ENCODE results near the gene KIF6. TPM values are rescaled to one million over a fixed set of nuclear protein-coding genes. Genes with fewer than 3 reads are reported as not detected.

Gene KIF6
- total and polyA plus RNA-seq, 2 of the 8 experiments (the other 6 are each of a cell fraction or from before 2014, with no cell fraction given) = 0.53 to 0.65 TPM

DNA sequence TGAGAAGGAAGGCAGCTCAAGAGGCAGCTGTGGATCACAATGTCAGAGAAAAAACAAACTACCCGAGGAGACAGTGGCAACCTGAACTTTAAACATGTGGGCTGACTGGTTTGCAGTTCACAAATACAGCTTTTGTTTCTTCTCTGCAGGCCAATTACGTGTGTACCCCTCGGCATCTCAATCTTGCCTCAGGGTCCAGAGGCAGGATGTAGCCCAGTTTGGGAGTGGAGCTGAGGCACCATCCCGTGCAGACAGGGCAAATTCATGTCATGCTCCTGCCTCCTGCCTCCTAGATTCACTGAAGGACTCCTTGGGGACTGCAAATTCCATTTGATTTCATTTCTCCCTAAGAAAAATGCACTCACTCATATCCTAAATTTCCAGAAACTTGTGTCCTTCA, 308.5 kb downstream of the KIF6 start:
- Histone ChIP-seq H3K4ac (replicated peaks; ENCODE audit: insufficient read length, low read depth, low read length) (no peak overlapping the region), H3K56ac (replicated peaks; ENCODE audit: insufficient read length, low read depth, low read length) (no peak overlapping the region), H4K20me1 (replicated peaks in 1 of 2; ENCODE audit: control insufficient read depth in 1 of 2, insufficient read depth in 2 of 2, low read length in 2 of 2) (no peaks in the 10 kb centered on the region), H3K4me1 (replicated peaks in 1 of 4; ENCODE audit: control insufficient read depth in 3 of 4, insufficient read depth in 4 of 4, low read length in 3 of 4) (peaks cover 0 to 2% (median 1%) of the 10 kb centered on the region in 4 experiments; a peak in 2 of 7 replicates), H4K91ac (replicated peaks; ENCODE audit: insufficient read length, low read length) (no peak overlapping the region), H3K79me2 (ENCODE audit: control insufficient read depth in 1 of 2, insufficient read depth in 2 of 2, low read length in 2 of 2) (no peaks in the 10 kb centered on the region), H3K27me3 (replicated peaks in 1 of 4; ENCODE audit: control insufficient read depth in 3 of 4, extremely low read depth in 1 of 4, insufficient read depth in 3 of 4, low read length in 3 of 4) (no peaks in the 10 kb centered on the region), H3K9me3 (ENCODE audit: insufficient read depth in 2 of 2, low read depth in 1 of 2, low read length in 1 of 2) (no peaks in the 10 kb centered on the region), H2AFZ (ENCODE audit: low read length) (peak overlapping the region; percentile 6; the same call in 1 of the 2 replicates), H2BK15ac (ENCODE audit: low read length) (no peak overlapping the region), H3K79me1 (ENCODE audit: low read depth, low read length) (no peaks in the 10 kb centered on the region), H3K23ac (ENCODE audit: insufficient read length) (no peak overlapping the region), H3K23me2 (ENCODE audit: low read depth, low read length) (no peaks in the 10 kb centered on the region), H3K4me2 (ENCODE audit: insufficient read depth in 1 of 2, low read depth in 2 of 2, low read length in 2 of 2) (no peak overlapping the region), H3K27ac (ENCODE audit: low read depth, low read length) (no peak overlapping the region), H4K5ac (ENCODE audit: insufficient read length, low read depth, low read length) (no peak overlapping the region), H3K18ac (ENCODE audit: extremely low read depth, low read length) (no peak overlapping the region), H3K4me3 (ENCODE audit: extremely low read depth in 1 of 4, insufficient read depth in 2 of 4, low read depth in 3 of 4, low read length in 4 of 4) (no peak overlapping the region), H2BK20ac (ENCODE audit: low read length) (no peak overlapping the region), H3K36me3 (ENCODE audit: control insufficient read depth in 2 of 4, insufficient read depth in 4 of 4, low read length in 3 of 4) (no peaks in the 10 kb centered on the region), H2BK12ac (ENCODE audit: low read depth, low read length) (no peak overlapping the region), H2AK5ac (ENCODE audit: low read depth, low read length) (no peak overlapping the region), H2BK5ac (ENCODE audit: low read depth, low read length) (no peak overlapping the region), H3K9ac (replicated peaks in 1 of 4; ENCODE audit: extremely low read depth in 1 of 4, low read depth in 3 of 4, low read length in 3 of 4) (no peak overlapping the region), H2BK120ac (replicated peaks; ENCODE audit: low read depth, low read length) (no peak overlapping the region), H4K8ac (ENCODE audit: extremely low read depth, insufficient read depth, low read length) (no peak overlapping the region), H3K14ac (ENCODE audit: insufficient read length) (no peak overlapping the region)
- POLR2A ChIA-PET (ENCODE audit: partially characterized antibody) = no interaction called here
- TF ChIP-seq PHF8 (conservative IDR thresholded peaks at IDR 0.05; ENCODE audit: low read depth, low read length) = no peak
- TF ChIP-seq TBP (IDR thresholded peaks at IDR 0.05; ENCODE audit: low read depth, low read length) = no peak
- DNase-seq (ENCODE audit: low read depth in 1 of 2, low spot score in 2 of 2) (peak in 1 of 2 experiments; percentile 64), FAIRE-seq (no peak)
- CTCF ChIA-PET (ENCODE audit: partially characterized antibody) = interaction anchor here (0.8 kb wide), 1 partner anchor 13 kb away, joined by 3 read pairs; no protein-coding TSS in a partner anchor
- WGBS, 2 experiments (ENCODE audit: extremely low coverage in 1 of 2, insufficient coverage in 1 of 2, insufficient read length in 1 of 2, insufficient replicate concordance in 2 of 2, low coverage in 1 of 2, low lambda C conversion rate in 2 of 2, missing lambda C conversion rate in 1 of 2) = 83% methylated on average over 4 of the region's 4 CpGs; no CpG with 5 or more reads in 1 of the 2 experiments

Measured in H1 (cell line).